Amygdala (tissue), 56 donors: ENCODE data around the gene RNASE12.

Experiments used
- DNase-seq, 56 donors: peaks; one replicate each; lab custom pipeline; 2025; lab: John Stamatoyannopoulos, UW

RNASE12 gene

GRCh38 chr14:20550926-20551325, 40.2 kb downstream of the RNASE12 start:
- no peak for DNase-seq

GRCh38 chr14:20548414-20549158, 42.6 kb downstream of the RNASE12 start:
- DNase-seq = no peak

GRCh38 chr14:20546877-20547276, 44.3 kb downstream of the RNASE12 start:
- no peak for DNase-seq
